K562 (cell line): ENCODE data around the gene AGRN. TPM values are rescaled to one million over a fixed set of nuclear protein-coding genes. Genes with fewer than 3 reads are reported as not detected.

Experiments
- CHAMP1 ChIP-seq: fragments of 450-650 bp; IDR thresholded peaks from 2 replicates; pipeline ENCODE4 v1.6.1; 2016; ENCODE audit warnings: mild to moderate bottlenecking
- CHD1 ChIP-seq: fragments of 200-600 bp; sonication (generic); IDR thresholded peaks from one replicate; pipeline ENCODE4 v1.6.1; 2012; ENCODE audit warnings: mild to moderate bottlenecking, moderate library complexity, low read length, inconsistent platforms
- CTBP1 ChIP-seq: fragments of 450-650 bp; IDR thresholded peaks from 2 replicates; pipeline ENCODE4 v1.6.1; 2016; ENCODE audit warnings: borderline replicate concordance
- FOXP1 ChIP-seq: sonication (generic); formaldehyde crosslinking; IDR thresholded peaks from 2 replicates; pipeline ENCODE4 v1.8.0; 2022; ENCODE audit warnings: mild to moderate bottlenecking, missing genetic modification reagents
- HEY1 ChIP-seq: fragments of 250-450 bp; sonication (Bioruptor Pico); IDR thresholded peaks from 2 replicates; pipeline ENCODE4 v1.5.0; 2020; ENCODE audit warnings: mild to moderate bottlenecking, moderate library complexity, borderline replicate concordance
- KDM5B ChIP-seq: fragments of 200-600 bp; sonication (generic); IDR thresholded peaks from 2 replicates; pipeline ENCODE4 v1.6.1; 2012; ENCODE audit warnings: low read depth, mild to moderate bottlenecking, moderate library complexity, low read length, control low read depth, inconsistent platforms; ENCODE audit not compliant: insufficient replicate concordance
- LCOR ChIP-seq: sonication (generic); formaldehyde crosslinking; IDR thresholded peaks from 2 replicates; pipeline ENCODE4 v1.8.0; 2022; ENCODE audit warnings: mild to moderate bottlenecking, missing genetic modification reagents
- NONO ChIP-seq, 2 experiments: fragments of 200-400 bp in 1 of 2; fragments of 450-650 bp in 1 of 2; formaldehyde crosslinking in 1 of 2; IDR thresholded peaks; 2 replicates each; pipeline ENCODE4 v1.6.1; 2017; ENCODE audit warnings: low read depth in 2 of 2, mild to moderate bottlenecking in 2 of 2, moderate library complexity in 2 of 2, low read length in 1 of 2
- PHF8 ChIP-seq: fragments of 200-600 bp; sonication (generic); IDR thresholded peaks from 2 replicates; pipeline ENCODE4 v1.6.1; 2012; ENCODE audit warnings: mixed run types, mild to moderate bottlenecking, inconsistent platforms, low read length, moderate library complexity, borderline replicate concordance
- POLR2A ChIP-seq: fragments of 450-650 bp; conservative IDR thresholded peaks from 2 replicates; pipeline ENCODE4 v1.6.1; 2016
- PTRF ChIP-seq: fragments of 450-650 bp; IDR thresholded peaks from 2 replicates; pipeline ENCODE4 v1.6.1; 2016; ENCODE audit warnings: mild to moderate bottlenecking, missing genetic modification characterization, missing compliant biosample characterization
- RB1 ChIP-seq: fragments of 450-650 bp; IDR thresholded peaks from 2 replicates; pipeline ENCODE4 v1.6.1; 2017; ENCODE audit warnings: low read depth, mild to moderate bottlenecking
- RBFOX2 ChIP-seq: fragments of 200-400 bp; formaldehyde crosslinking; IDR thresholded peaks from 2 replicates; pipeline ENCODE4 v1.6.1; 2017; ENCODE audit warnings: low read depth, mild to moderate bottlenecking, low read length, moderate library complexity
- YY1 ChIP-seq, 3 experiments: IDR thresholded peaks; 2 replicates each; pipeline ENCODE4 v1.6.1; 2011; ENCODE audit warnings: low read length in 2 of 3, mild to moderate bottlenecking in 2 of 3, moderate library complexity in 2 of 3, borderline replicate concordance in 1 of 3, control low read depth in 1 of 3, low read depth in 1 of 3; ENCODE audit not compliant: insufficient read depth in 3 of 3, insufficient replicate concordance in 2 of 3, control insufficient read depth in 1 of 3, insufficient read length in 1 of 3; ENCODE audit errors: extremely low read depth in 1 of 3
- ZFP36 ChIP-seq: fragments of 150-350 bp; IDR thresholded peaks from 2 replicates; pipeline ENCODE4 v1.6.1; 2018; ENCODE audit warnings: low read length, low read depth; ENCODE audit not compliant: partially characterized antibody
- ZNF436 ChIP-seq: fragments of 250-450, 450-650 bp; sonication (Bioruptor Pico); formaldehyde crosslinking; IDR thresholded peaks from 2 replicates; pipeline ENCODE4 v1.7.0; 2020; ENCODE audit warnings: mild to moderate bottlenecking
- ZNF583 ChIP-seq: fragments of 250-450 bp; sonication (Bioruptor Pico); IDR thresholded peaks from 2 replicates; pipeline ENCODE4 v1.4.0; 2020
- ZNF696 ChIP-seq: fragments of 250-450 bp; sonication (Bioruptor Pico); conservative IDR thresholded peaks from 2 replicates; pipeline ENCODE4 v1.4.0; 2020; ENCODE audit warnings: mild to moderate bottlenecking, moderate library complexity
- ZNF830 ChIP-seq: fragments of 250-450 bp; sonication (Bioruptor Pico); IDR thresholded peaks from 2 replicates; pipeline ENCODE4 v1.5.0; 2021; ENCODE audit warnings: mild to moderate bottlenecking
- polyA plus RNA-seq, 8 experiments: library from polyadenylated mRNA; depleted of rRNA in 4 of 8; stranded (reverse) in 5 of 8; unstranded in 3 of 8; fragments of >200 nt; fragmentation: Nextera tagmentation in 2 of 8; fragmentation: Illumina TruSeq in 1 of 8; extraction: Ambion mirVana in 2 of 8; extraction: Trizol in 1 of 8; gene quantifications; 2 replicates each; pipeline versions ENCODE4 v1.2.1 to v1.2.3, GENCODE V29; 2011 to 2014; ENCODE audit warnings: inconsistent platforms in 1 of 8, missing spikeins in 1 of 8
- total RNA-seq, 7 experiments: library from RNA; depleted of rRNA in 6 of 7; stranded (reverse); fragments of >200 nt in 6 of 7; fragmentation: Illumina TruSeq in 2 of 7; extraction: Trizol in 2 of 7; gene quantifications; 2 replicates each; pipeline versions ENCODE4 v1.2.1 to v1.2.3, GENCODE V29; 2011 to 2021; ENCODE audit warnings: low replicate concordance in 1 of 7
- TF ChIP-seq, protein P1 (sequence below): fragments of 250-450 bp; sonication (Bioruptor Pico); IDR thresholded peaks from 2 replicates; pipeline ENCODE4 v1.9.0; 2021; ENCODE audit warnings: mild to moderate bottlenecking, inconsistent platforms

The AGRN gene
- total and polyA plus RNA-seq, 9 of the 15 experiments (the other 6 are each of a cell fraction or from before 2014, with no cell fraction given), result 0.04 to 111 (median 18.1) TPM

DNA sequence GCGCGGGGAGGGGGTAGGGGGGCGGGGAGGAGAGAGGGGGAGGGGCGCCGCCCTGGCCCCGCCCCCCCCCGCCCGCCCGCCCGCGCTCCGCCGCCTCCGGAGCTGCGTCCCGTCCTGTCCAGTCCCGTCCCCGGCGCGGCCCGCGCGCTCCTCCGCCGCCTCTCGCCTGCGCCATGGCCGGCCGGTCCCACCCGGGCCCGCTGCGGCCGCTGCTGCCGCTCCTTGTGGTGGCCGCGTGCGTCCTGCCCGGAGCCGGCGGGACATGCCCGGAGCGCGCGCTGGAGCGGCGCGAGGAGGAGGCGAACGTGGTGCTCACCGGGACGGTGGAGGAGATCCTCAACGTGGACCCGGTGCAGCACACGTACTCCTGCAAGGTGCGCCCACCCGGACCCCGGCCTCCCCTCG lies at the start of gene AGRN (continued):
- TF ChIP-seq, protein P1, sequence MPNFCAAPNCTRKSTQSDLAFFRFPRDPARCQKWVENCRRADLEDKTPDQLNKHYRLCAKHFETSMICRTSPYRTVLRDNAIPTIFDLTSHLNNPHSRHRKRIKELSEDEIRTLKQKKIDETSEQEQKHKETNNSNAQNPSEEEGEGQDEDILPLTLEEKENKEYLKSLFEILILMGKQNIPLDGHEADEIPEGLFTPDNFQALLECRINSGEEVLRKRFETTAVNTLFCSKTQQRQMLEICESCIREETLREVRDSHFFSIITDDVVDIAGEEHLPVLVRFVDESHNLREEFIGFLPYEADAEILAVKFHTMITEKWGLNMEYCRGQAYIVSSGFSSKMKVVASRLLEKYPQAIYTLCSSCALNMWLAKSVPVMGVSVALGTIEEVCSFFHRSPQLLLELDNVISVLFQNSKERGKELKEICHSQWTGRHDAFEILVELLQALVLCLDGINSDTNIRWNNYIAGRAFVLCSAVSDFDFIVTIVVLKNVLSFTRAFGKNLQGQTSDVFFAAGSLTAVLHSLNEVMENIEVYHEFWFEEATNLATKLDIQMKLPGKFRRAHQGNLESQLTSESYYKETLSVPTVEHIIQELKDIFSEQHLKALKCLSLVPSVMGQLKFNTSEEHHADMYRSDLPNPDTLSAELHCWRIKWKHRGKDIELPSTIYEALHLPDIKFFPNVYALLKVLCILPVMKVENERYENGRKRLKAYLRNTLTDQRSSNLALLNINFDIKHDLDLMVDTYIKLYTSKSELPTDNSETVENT (CRISPR knock-in tag), result peak; percentile 64
- TF ChIP-seq NONO (IDR thresholded peaks at IDR 0.05; ENCODE audit: low read depth in 2 of 2, low read length in 1 of 2) (peak in 1 of 2 experiments; percentile 83; a peak in 2 of 4 replicates), CHAMP1 (no peak), YY1 (IDR thresholded peaks at IDR 0.05; ENCODE audit: borderline replicate concordance in 1 of 3, control insufficient read depth in 1 of 3, extremely low read depth in 1 of 3, insufficient read depth in 3 of 3, insufficient read length in 1 of 3, insufficient replicate concordance in 2 of 3, low read depth in 1 of 3, low read length in 2 of 3) (peak in 2 of 3 experiments; percentile 41 to 50), POLR2A (no peak), ZNF830 (CRISPR knock-in tag) (no peak), PTRF (tag) (no peak), RBFOX2 (peak; percentile 51), HEY1 (CRISPR knock-in tag) (no peak), ZNF696 (CRISPR knock-in tag) (no peak), RB1 (peak; percentile 84), FOXP1 (0 out of 2 replicates have a peak, but pooled peaks have one; percentile 35), PHF8 (peak; percentile 68; the same call in 1 of the 2 replicates), ZNF583 (CRISPR knock-in tag) (no peak), LCOR (CRISPR knock-in tag) (no peak), KDM5B (peak; percentile 35), ZNF436 (no peak), CTBP1 (peak; percentile 74; the same call in 1 of the 2 replicates), ZFP36 (no peak), CHD1 (peak; percentile 81)
